Measurements from ENCODE around the gene RGMA.

Gene RGMA

GRCh38 chr15:93070551-93071296, 18.3 kb downstream of the RGMA start:
- TF ChIP-seq, protein P1, sequence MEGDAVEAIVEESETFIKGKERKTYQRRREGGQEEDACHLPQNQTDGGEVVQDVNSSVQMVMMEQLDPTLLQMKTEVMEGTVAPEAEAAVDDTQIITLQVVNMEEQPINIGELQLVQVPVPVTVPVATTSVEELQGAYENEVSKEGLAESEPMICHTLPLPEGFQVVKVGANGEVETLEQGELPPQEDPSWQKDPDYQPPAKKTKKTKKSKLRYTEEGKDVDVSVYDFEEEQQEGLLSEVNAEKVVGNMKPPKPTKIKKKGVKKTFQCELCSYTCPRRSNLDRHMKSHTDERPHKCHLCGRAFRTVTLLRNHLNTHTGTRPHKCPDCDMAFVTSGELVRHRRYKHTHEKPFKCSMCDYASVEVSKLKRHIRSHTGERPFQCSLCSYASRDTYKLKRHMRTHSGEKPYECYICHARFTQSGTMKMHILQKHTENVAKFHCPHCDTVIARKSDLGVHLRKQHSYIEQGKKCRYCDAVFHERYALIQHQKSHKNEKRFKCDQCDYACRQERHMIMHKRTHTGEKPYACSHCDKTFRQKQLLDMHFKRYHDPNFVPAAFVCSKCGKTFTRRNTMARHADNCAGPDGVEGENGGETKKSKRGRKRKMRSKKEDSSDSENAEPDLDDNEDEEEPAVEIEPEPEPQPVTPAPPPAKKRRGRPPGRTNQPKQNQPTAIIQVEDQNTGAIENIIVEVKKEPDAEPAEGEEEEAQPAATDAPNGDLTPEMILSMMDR (IDR thresholded peaks at IDR 0.05; ENCODE audit: low read depth, low read length) = no peak
- H3K4me3 ChIP-seq (ENCODE audit: low read depth, low read length) = no peak overlapping the region
- DNase-seq (ENCODE audit: low read depth, low spot score) = no peak
- in situ Hi-C loops (cut with HindIII; ENCODE audit: low sequenced_read_pairs) = no loop called here

DNA sequence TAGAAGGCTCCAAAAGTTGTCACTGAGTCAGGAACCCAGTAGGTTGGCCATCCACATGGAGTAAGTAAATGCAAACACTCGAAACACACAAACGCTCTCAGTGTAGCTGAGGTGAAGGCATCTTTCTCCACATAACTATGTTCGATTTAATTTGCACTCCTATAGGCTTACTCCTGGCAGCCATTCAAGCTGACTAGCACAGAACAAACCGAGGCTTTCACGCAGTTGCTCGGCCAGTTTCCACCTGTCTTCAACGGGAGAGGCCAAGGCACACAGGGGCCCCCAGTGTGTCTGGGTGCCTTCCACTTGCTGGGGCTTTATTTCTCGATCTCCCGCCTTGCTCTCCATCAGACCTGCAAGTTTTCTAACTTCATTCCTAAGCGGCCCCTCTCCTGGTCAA, 18.9 kb downstream of the RGMA start:
- DNase-seq (ENCODE audit: low read depth, low spot score) = no peak
- in situ Hi-C loops (cut with HindIII; ENCODE audit: low sequenced_read_pairs) = no loop called here
- H3K4me3 ChIP-seq (ENCODE audit: low read depth, low read length) = no peak overlapping the region
- TF ChIP-seq, protein P1 (IDR thresholded peaks at IDR 0.05; ENCODE audit: low read depth, low read length) = no peak

GRCh38 chr15:93068581-93069199, 20.3 kb downstream of the RGMA start:
- DNase-seq (ENCODE audit: low read depth, low spot score) = no peak
- H3K4me3 ChIP-seq (ENCODE audit: low read depth, low read length) = no peak overlapping the region
- in situ Hi-C loops (cut with HindIII; ENCODE audit: low sequenced_read_pairs) = no loop called here
- TF ChIP-seq, protein P1 (IDR thresholded peaks at IDR 0.05; ENCODE audit: low read depth, low read length) = no peak

- DNase-seq (ENCODE audit: low read depth, low spot score) = no peak
- in situ Hi-C loops (cut with HindIII; ENCODE audit: low sequenced_read_pairs) = no loop called here
- TF ChIP-seq, protein P1 (IDR thresholded peaks at IDR 0.05; ENCODE audit: low read depth, low read length) = no peak
- no peak overlapping the region for H3K4me3 ChIP-seq (ENCODE audit: low read depth, low read length)
Measured at GRCh38 chr15:93067649-93068085, 21.3 kb downstream of the RGMA start.

DNA sequence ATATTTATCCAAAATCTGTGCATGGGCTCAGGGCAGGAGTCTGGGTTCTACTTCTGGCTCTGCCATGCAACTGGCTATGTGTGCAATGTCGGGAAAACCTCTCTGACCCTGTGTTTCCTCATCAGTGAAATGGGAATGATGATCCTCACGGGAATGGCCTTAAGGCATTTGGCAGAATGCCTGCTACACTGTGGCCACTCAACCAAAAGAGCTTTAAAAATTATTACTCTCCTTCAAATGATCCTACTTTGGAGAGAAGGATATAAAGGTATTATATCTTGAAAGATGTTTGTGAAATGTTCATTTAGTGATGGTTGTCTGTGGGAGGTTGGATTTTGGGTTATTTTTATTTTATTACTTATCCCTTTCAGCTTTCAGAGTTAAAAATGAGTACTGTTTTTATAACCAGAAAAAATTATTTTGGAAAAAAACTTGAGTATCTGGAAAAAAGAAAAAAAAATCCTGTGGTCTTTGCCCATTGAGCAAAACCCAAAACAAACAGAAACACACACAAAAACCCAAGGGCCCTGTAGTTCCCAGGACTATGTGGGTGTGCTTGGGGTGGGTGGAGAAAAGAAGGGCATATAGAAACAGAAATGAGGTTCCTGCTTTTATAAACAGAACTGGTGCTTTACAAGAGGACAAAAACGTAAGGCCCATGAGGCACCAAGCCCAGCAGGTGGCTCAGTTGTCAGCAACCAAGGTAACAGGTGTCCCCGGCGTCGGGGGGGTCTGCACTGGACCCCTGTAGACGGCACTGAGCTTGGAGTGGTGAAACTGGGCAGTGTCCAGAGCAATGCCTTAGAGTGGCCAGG, 22.0 kb downstream of the RGMA start:
- DNase-seq (ENCODE audit: low read depth, low spot score) = no peak

DNA sequence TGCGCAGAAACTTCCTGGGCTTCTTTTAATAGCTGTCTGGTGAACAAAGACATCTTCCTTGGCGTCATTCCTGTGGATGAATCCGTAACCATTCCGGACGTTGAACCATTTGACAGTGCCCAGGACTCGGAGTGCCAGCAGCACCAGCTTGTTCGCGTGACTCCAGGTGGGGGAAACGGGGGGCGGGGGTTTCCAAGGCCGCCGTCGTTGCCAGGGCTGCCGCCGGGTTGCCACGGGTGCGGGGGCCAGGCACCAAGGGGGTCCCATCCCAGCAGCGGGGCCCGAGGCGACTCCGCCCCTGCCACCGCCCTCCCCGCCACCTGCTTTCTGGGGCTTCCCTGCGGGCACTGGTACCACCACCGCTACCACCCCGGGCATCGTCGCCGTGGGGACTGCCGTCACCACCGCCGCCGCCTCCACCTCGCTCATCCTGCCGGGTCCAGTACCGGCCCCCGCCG, 22.8 kb downstream of the RGMA start:
- in situ Hi-C loops (cut with HindIII; ENCODE audit: low sequenced_read_pairs) = no loop called here
- TF ChIP-seq, protein P1 (IDR thresholded peaks at IDR 0.05; ENCODE audit: low read depth, low read length) = no peak
- no peak for DNase-seq (ENCODE audit: low read depth, low spot score)
- no peak overlapping the region for H3K4me3 ChIP-seq (ENCODE audit: low read depth, low read length)

More for the DNA sequence above, 22.0 kb downstream of the RGMA start:
- H3K4me3 ChIP-seq (ENCODE audit: low read depth, low read length) = no peak overlapping the region
- in situ Hi-C loops (cut with HindIII; ENCODE audit: low sequenced_read_pairs) = no loop called here
- TF ChIP-seq, protein P1 (IDR thresholded peaks at IDR 0.05; ENCODE audit: low read depth, low read length) = no peak

Data from astrocyte of the spinal cord (primary cell).